Testis (tissue), 2 donors: ENCODE measurements around the gene TBC1D22A.

Experiments
- POLR2A ChIP-seq: fragments of 450-650 bp; IDR thresholded peaks from one replicate; pipeline ENCODE4 v1.6.1; 2017; ENCODE audit warnings: antibody characterized with exemption, mild to moderate bottlenecking, moderate library complexity
- TF ChIP-seq, protein P1 (sequence below), 3 experiments: fragments of 450-650 bp in 2 of 3; fragments of 200-600 bp in 1 of 3; sonication (generic) in 1 of 3; IDR thresholded peaks; one replicate each; pipeline ENCODE4 v1.5.1; 2016 to 2019; ENCODE audit warnings: antibody characterized with exemption in 3 of 3, mild to moderate bottlenecking in 2 of 3, moderate library complexity in 1 of 3

- no peak for TF ChIP-seq POLR2A
- TF ChIP-seq, protein P1, sequence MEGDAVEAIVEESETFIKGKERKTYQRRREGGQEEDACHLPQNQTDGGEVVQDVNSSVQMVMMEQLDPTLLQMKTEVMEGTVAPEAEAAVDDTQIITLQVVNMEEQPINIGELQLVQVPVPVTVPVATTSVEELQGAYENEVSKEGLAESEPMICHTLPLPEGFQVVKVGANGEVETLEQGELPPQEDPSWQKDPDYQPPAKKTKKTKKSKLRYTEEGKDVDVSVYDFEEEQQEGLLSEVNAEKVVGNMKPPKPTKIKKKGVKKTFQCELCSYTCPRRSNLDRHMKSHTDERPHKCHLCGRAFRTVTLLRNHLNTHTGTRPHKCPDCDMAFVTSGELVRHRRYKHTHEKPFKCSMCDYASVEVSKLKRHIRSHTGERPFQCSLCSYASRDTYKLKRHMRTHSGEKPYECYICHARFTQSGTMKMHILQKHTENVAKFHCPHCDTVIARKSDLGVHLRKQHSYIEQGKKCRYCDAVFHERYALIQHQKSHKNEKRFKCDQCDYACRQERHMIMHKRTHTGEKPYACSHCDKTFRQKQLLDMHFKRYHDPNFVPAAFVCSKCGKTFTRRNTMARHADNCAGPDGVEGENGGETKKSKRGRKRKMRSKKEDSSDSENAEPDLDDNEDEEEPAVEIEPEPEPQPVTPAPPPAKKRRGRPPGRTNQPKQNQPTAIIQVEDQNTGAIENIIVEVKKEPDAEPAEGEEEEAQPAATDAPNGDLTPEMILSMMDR (IDR thresholded peaks at IDR 0.05): no peak
These were observed 85.7 kb downstream of the TBC1D22A start for GRCh38 chr22:46848197-46848596.
